Ovary (tissue), 9 donors: ENCODE data around the gene C3orf20. TPM values are rescaled to one million over a fixed set of nuclear protein-coding genes. Genes with fewer than 3 reads are reported as not detected.

Source experiments
- DNase-seq, 5 donors: peaks; one replicate each; pipeline ENCODE4 v3.0.0-alpha.2; 2019 to 2020
- H3K27ac ChIP-seq, 2 donors: fragments of 200-600 bp; one replicate each; pipeline versions ENCODE4 v1.5.1 to v1.8.0; 2019 to 2022
- H3K27me3 ChIP-seq: fragments of 200-600 bp; one replicate; pipeline ENCODE4 v1.8.0; 2022
- H3K36me3 ChIP-seq: fragments of 200-600 bp; sonication (generic); one replicate; pipeline ENCODE4 v1.5.1; 2019
- H3K4me1 ChIP-seq: one replicate; pipeline ENCODE4 v1.8.1; 2013; ENCODE audit warnings: mild to moderate bottlenecking, moderate library complexity; ENCODE audit not compliant: insufficient read depth
- H3K4me3 ChIP-seq: fragments of 200-600 bp; sonication (generic); one replicate; pipeline ENCODE4 v1.5.1; 2017
- H3K9me3 ChIP-seq, 2 donors: fragments of 200-600 bp in 1 of 2; sonication (generic) in 1 of 2; one replicate each; pipeline versions ENCODE4 v1.5.1 to v1.8.1; 2013 to 2019; ENCODE audit warnings: mild to moderate bottlenecking in 1 of 2, moderate library complexity in 1 of 2
- CTCF ChIP-seq, 3 donors: fragments of 450-650 bp in 2 of 3; fragments of 200-600 bp in 1 of 3; IDR thresholded peaks; one replicate each; pipeline versions ENCODE4 v1.5.1 to v1.8.0; 2016 to 2022; ENCODE audit warnings: antibody characterized with exemption in 3 of 3, mild to moderate bottlenecking in 1 of 3
- EP300 ChIP-seq: sonication (generic); formaldehyde crosslinking; IDR thresholded peaks from one replicate; pipeline ENCODE4 v1.6.1; 2017; ENCODE audit warnings: antibody characterized with exemption
- POLR2A ChIP-seq: fragments of 450-650 bp; IDR thresholded peaks from one replicate; pipeline ENCODE4 v1.6.1; 2017; ENCODE audit warnings: antibody characterized with exemption, mild to moderate bottlenecking, moderate library complexity
- WGBS, 3 donors: extraction: QIAGEN DNeasy Blood & Tissue Kit in 1 of 3; methylation state at CpG; one replicate each; pipeline versions ENCODE4 v1.1.5 to v1.1.7; 2013 to 2017; 5-methylcytosine and 5-hydroxymethylcytosine counted together
- intact Hi-C, 4 donors: fragments of 100-400 bp; cut with DNase I; formaldehyde crosslinking; loops; one replicate each; pipeline versions ENCODE4 v1.11.0 to v1.15.1; 2022 to 2023
- polyA plus RNA-seq, 2 donors: library from polyadenylated mRNA; stranded (reverse); fragments of 200-250 nt in 1 of 2; fragments of 350-450 nt in 1 of 2; fragmentation: Illumina TruSeq in 1 of 2; extraction: RNeasy Lipid Tissue Mini Kit (QIAGEN cat#74804) in 1 of 2; gene quantifications; one replicate each; pipeline ENCODE4 v1.2.3, GENCODE V29; 2013 to 2014
- total RNA-seq, 7 donors: library from RNA; depleted of rRNA in 2 of 7; stranded (reverse); fragments of >200 nt in 2 of 7; fragmentation: NEBNext Ultra II Directional in 3 of 7; extraction: Animal tissue kit (Norgen Biotek cat#: 25700) in 3 of 7; gene quantifications; one replicate each; pipeline versions ENCODE4 v1.1.0 to v1.2.4, GENCODE V29; 2016 to 2023
- donor health status: DM: no; HTN: no; CAD: no; lungs with moderate emphysema.
- donor health status: DM: no; HTN: no; CAD: no.
- donor health status: Bipolar disorder and iron deficiency.
- donor health status: DM: yes; HTN: yes; CAD: no.
- donor health status: DM: no; HTN: no; CAD: no.
- donor health status: DM: yes; HTN: yes; CAD: no.

Gene C3orf20
- total and polyA plus RNA-seq, 9 donors = 0.08 to 0.17 (median 0.11) TPM; not detected in 3

GRCh38 chr3:14791343-14791945 lies 116.5 kb downstream of the C3orf20 start:
- no peak overlapping the region for H3K4me3 ChIP-seq
- DNase-seq = peak; percentile 46 to 77 (median 74)
- H3K27me3 ChIP-seq = no peaks in the 10 kb centered on the region
- intact Hi-C loops = loop anchor here (5.0 to 10.0 kb wide), 3 partner anchors 123 to 131 kb away; no protein-coding TSS in a partner anchor
- peak; percentile 34 to 61 (median 38) for TF ChIP-seq CTCF (IDR thresholded peaks at IDR 0.05)
- TF ChIP-seq POLR2A = no peak
- H3K36me3 ChIP-seq = no peaks in the 10 kb centered on the region
- H3K4me1 ChIP-seq = peaks cover 8% of the 10 kb centered on the region
- H3K9me3 ChIP-seq = no peaks in the 10 kb centered on the region
- WGBS, 3 donors = 33 to 37% (median 36%) methylated on average over 15 of the region's 15 CpGs
- no peak overlapping the region for H3K27ac ChIP-seq

GRCh38 chr3:14792691-14793121 lies 117.8 kb downstream of the C3orf20 start:
- TF ChIP-seq POLR2A (no peak), EP300 (no peak), CTCF (IDR thresholded peaks at IDR 0.05) (no peak)
- H3K36me3 ChIP-seq = no peaks in the 10 kb centered on the region
- no peak overlapping the region for H3K4me3 ChIP-seq
- peaks cover 8% of the 10 kb centered on the region for H3K4me1 ChIP-seq
- H3K9me3 ChIP-seq = no peaks in the 10 kb centered on the region
- 80 to 85% (median 84%) methylated on average over 8 to 9 of the region's 9 CpGs for WGBS, 3 donors
- no peak for DNase-seq
- no peaks in the 10 kb centered on the region for H3K27me3 ChIP-seq
- peak overlapping the region; percentile 4 to 18 for H3K27ac ChIP-seq
- intact Hi-C loops = loop anchor here (5.0 to 10.0 kb wide), 3 partner anchors 122 to 130 kb away; no protein-coding TSS in a partner anchor

GRCh38 chr3:14793126-14793857 lies 118.4 kb downstream of the C3orf20 start:
- TF ChIP-seq EP300 (no peak), CTCF (IDR thresholded peaks at IDR 0.05) (no peak), POLR2A (no peak)
- intact Hi-C loops = loop anchor here (5.0 to 10.0 kb wide), 3 partner anchors 122 to 129 kb away; no protein-coding TSS in a partner anchor
- peak overlapping the region; percentile 4 to 68 for H3K27ac ChIP-seq

GRCh38 chr3:14793858-14794234 lies 118.9 kb downstream of the C3orf20 start:
- intact Hi-C loops = loop anchor here (5.0 to 10.0 kb wide), 3 partner anchors 121 to 128 kb away; no protein-coding TSS in a partner anchor
- no peak overlapping the region for H3K4me3 ChIP-seq
- H3K27me3 ChIP-seq = no peaks in the 10 kb centered on the region
- H3K27ac ChIP-seq = peak overlapping the region; percentile 4 to 68
- H3K4me1 ChIP-seq = peaks cover 8% of the 10 kb centered on the region
- no peaks in the 10 kb centered on the region for H3K36me3 ChIP-seq
- DNase-seq = no peak
- 42 to 55% (median 52%) methylated on average over 5 of the region's 5 CpGs for WGBS, 3 donors
- no peak for TF ChIP-seq POLR2A
- H3K9me3 ChIP-seq = no peaks in the 10 kb centered on the region

More at GRCh38 chr3:14793126-14793857, 118.4 kb downstream of the C3orf20 start:
- peak; percentile 43 to 68 (median 54) for DNase-seq
- Histone ChIP-seq H3K4me1 (peaks cover 8% of the 10 kb centered on the region), H3K27me3 (no peaks in the 10 kb centered on the region), H3K9me3 (no peaks in the 10 kb centered on the region), H3K4me3 (no peak overlapping the region), H3K36me3 (no peaks in the 10 kb centered on the region)
- 16 to 22% (median 17%) methylated on average over 15 of the region's 15 CpGs for WGBS, 3 donors
